ENCODE measurements around the gene PLA2G2F. TPM values are rescaled to one million over a fixed set of nuclear protein-coding genes. Genes with fewer than 3 reads are reported as not detected.

Gene PLA2G2F
- total and polyA plus RNA-seq, 7 donors = 0.03 TPM; not detected in 6

GRCh38 chr1:20179371-20180128 lies 40.4 kb downstream of the PLA2G2F start:
- WGBS, 3 donors = 90 to 96% (median 92%) methylated on average over 2 of the region's 2 CpGs
- intact Hi-C loops (cut with DNase I) = no loop called here
- H3K27me3 ChIP-seq (ENCODE audit: insufficient read depth in 3 of 3, low read length in 2 of 3) = no peaks in the 10 kb centered on the region

DNA sequence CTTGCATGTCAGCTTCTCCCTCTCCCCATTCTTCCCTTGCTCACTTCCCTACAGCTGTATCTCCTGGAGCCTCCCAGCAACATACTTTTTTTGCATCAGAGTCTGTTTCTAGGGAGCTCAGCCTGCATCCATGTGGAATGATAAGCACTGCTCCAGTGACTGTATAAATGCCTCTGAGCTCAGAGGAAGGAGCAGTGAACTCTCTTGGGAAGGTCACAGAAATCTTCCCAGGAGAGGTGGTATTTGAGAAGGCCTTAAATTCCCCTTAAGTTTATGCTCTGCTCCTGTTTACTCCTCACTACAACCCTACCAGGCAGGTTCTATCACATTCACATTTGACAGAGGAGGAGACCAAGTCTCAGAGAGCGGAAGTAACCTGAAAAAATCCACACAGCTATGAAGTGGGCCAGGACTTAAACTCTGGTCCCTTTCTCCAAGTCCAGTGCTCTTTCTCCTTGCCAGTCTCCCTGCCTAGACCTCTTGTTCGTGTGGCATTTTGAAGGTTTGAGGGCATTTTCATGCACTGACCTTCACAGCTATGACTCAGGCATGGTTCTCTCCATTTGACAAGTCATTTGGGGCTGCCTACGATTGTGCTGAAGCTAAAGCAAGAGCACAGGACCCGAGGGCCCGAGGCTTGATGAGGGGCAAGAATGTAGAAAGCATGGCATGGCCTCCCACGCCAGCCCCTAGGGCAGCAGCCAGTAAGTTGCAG lies 41.2 kb downstream of the PLA2G2F start:
- Histone ChIP-seq H3K4me1 (no peaks in the 10 kb centered on the region), H3K4me3 (no peak overlapping the region), H3K9me3 (no peaks in the 10 kb centered on the region), H3K27me3 (ENCODE audit: insufficient read depth in 3 of 3, low read length in 2 of 3) (peaks cover 0 to 5% (median 0%) of the 10 kb centered on the region in 3 donors), H3K36me3 (ENCODE audit: insufficient read depth in 1 of 2, low read depth in 1 of 2) (no peaks in the 10 kb centered on the region), H3K27ac (no peak overlapping the region)
- 80 to 85% (median 81%) methylated on average over 6 of the region's 6 CpGs for WGBS, 3 donors
- DNase-seq (no peak), ATAC-seq (no peak)
- intact Hi-C loops (cut with DNase I) = no loop called here
- no peak for TF ChIP-seq CTCF (IDR thresholded peaks at IDR 0.05)

More at GRCh38 chr1:20179371-20180128, 40.4 kb downstream of the PLA2G2F start:
- no peak for TF ChIP-seq CTCF (IDR thresholded peaks at IDR 0.05)
- Histone ChIP-seq H3K36me3 (ENCODE audit: insufficient read depth in 1 of 2, low read depth in 1 of 2) (no peaks in the 10 kb centered on the region), H3K4me1 (no peaks in the 10 kb centered on the region), H3K4me3 (no peak overlapping the region), H3K27ac (no peak overlapping the region), H3K9me3 (no peaks in the 10 kb centered on the region)
- ATAC-seq (no peak), DNase-seq (no peak)

DNA sequence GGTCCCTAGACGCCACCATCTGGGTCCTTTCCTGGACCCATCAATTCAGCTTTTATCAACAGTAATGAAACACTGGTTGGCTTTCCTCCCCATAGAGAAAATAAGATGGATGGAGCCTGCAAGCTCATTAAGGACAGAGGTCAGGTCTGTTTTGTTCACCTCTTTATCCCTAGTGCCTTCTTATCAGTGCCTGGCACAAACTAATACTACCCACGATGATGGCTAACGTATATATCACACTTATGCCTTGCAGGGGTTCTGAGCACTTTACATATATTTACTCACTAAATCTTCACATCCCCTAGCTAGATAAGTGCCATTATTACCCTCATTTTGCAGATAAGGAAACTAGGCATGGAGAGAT lies 41.7 kb downstream of the PLA2G2F start:
- Histone ChIP-seq H3K4me1 (no peaks in the 10 kb centered on the region), H3K27ac (no peak overlapping the region), H3K36me3 (ENCODE audit: insufficient read depth in 1 of 2, low read depth in 1 of 2) (no peaks in the 10 kb centered on the region), H3K9me3 (no peaks in the 10 kb centered on the region), H3K4me3 (no peak overlapping the region), H3K27me3 (ENCODE audit: insufficient read depth in 3 of 3, low read length in 2 of 3) (peaks cover 0 to 11% (median 0%) of the 10 kb centered on the region in 3 donors)
- no peak for DNase-seq
- intact Hi-C loops (cut with DNase I) = no loop called here
- 77 to 92% (median 90%) methylated on average over 3 of the region's 3 CpGs for WGBS, 3 donors
- TF ChIP-seq CTCF (IDR thresholded peaks at IDR 0.05) = no peak
- ATAC-seq = no peak

DNA sequence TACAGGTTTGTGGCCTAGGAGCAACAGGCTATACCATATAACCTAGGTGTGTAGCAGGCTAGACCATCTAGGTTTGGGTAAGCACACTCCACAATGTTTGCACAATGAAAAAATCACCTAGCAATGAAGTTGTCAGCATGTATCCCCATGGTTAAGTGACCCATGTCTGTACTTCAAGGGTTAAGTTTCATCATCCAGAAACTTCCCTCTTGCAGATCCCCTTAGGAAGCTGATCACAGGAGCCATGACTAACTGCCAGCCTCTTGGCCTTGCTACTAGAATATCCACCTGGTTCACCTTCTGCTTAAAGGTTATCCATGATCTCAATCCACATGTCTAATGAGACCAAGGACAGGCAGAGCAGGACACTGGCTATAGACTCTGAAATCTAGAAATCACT lies 43.3 kb downstream of the PLA2G2F start:
- no peaks in the 10 kb centered on the region for H3K4me1 ChIP-seq

More for the DNA sequence above, 43.3 kb downstream of the PLA2G2F start:
- DNase-seq = no peak
- TF ChIP-seq CTCF (IDR thresholded peaks at IDR 0.05) = no peak
- H3K27ac ChIP-seq = no peak overlapping the region
- no peaks in the 10 kb centered on the region for H3K36me3 ChIP-seq (ENCODE audit: insufficient read depth in 1 of 2, low read depth in 1 of 2)
- no peak for ATAC-seq
- peaks cover 0 to 24% (median 0%) of the 10 kb centered on the region in 3 donors for H3K27me3 ChIP-seq (ENCODE audit: insufficient read depth in 3 of 3, low read length in 2 of 3)
- no peaks in the 10 kb centered on the region for H3K9me3 ChIP-seq
- H3K4me3 ChIP-seq = no peak overlapping the region
- intact Hi-C loops (cut with DNase I) = no loop called here

Data from psoas muscle (tissue), 8 donors.